ENCODE data around the gene SLC26A4. TPM values are rescaled to one million over a fixed set of nuclear protein-coding genes. Genes with fewer than 3 reads are reported as not detected.

Gene SLC26A4
- total and polyA plus RNA-seq, 2 donors (not counting 1 experiment from before 2014, with no cell fraction given), result 0.33 to 0.50 TPM

DNA sequence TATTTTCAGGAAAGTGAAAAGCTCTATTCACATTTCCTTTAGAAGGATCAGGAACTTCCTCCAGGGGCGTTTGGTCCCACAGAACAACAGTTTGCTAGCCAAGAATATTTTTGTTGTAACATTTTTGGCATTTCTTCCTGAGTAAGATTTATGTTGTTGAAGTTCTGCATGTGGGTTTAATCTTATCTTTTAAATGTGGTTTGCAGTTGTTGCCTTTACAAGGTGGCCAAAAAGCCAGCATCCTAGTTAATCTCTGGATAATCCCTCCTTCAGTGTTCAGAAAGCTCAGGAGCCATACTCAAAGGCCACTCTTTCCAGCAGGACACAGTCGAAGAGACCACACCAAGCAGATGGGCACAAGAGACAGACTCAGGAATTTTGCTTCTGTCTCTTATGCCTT is 30.0 kb downstream of the SLC26A4 start:
- H3K4me1 ChIP-seq (ENCODE audit: control insufficient read depth, extremely low read depth, insufficient read depth, low read length), result peaks cover 16% of the 10 kb centered on the region

DNA sequence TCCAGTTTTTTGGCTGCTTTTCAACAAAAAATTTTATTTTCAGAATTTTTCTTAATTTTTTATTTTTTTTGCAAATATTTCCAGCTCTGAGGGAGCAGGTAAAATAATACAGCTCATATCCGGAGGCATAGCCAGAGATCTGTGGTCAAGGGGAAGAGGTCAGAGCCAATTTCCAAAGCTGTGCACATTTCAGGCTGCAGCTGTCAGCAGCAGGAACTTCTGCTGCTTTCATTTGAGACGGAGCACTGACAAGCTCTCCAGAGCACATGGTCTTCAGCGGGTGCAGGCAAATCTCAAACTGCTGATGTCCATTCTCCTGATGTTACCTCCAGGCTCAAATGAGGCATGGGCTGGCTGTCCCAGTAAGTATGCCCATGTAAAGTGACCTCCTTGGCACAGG is 31.1 kb downstream of the SLC26A4 start:
- no peaks in the 10 kb centered on the region for H3K36me3 ChIP-seq (ENCODE audit: control insufficient read depth, insufficient read depth, low read length)
- H3K9me3 ChIP-seq (ENCODE audit: control insufficient read depth, insufficient read depth, low read depth, low read length), result no peaks in the 10 kb centered on the region
- H4K20me1 ChIP-seq (ENCODE audit: control insufficient read depth, extremely low read depth, insufficient read depth, low read length), result no peaks in the 10 kb centered on the region
- TF ChIP-seq, protein P1, sequence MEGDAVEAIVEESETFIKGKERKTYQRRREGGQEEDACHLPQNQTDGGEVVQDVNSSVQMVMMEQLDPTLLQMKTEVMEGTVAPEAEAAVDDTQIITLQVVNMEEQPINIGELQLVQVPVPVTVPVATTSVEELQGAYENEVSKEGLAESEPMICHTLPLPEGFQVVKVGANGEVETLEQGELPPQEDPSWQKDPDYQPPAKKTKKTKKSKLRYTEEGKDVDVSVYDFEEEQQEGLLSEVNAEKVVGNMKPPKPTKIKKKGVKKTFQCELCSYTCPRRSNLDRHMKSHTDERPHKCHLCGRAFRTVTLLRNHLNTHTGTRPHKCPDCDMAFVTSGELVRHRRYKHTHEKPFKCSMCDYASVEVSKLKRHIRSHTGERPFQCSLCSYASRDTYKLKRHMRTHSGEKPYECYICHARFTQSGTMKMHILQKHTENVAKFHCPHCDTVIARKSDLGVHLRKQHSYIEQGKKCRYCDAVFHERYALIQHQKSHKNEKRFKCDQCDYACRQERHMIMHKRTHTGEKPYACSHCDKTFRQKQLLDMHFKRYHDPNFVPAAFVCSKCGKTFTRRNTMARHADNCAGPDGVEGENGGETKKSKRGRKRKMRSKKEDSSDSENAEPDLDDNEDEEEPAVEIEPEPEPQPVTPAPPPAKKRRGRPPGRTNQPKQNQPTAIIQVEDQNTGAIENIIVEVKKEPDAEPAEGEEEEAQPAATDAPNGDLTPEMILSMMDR (conservative IDR thresholded peaks at IDR 0.05 in 1 of 2, IDR thresholded peaks at IDR 0.05 in 1 of 2; ENCODE audit: low read depth in 1 of 2, low read length in 2 of 2), result no peak
- TF ChIP-seq EZH2 (IDR thresholded peaks at IDR 0.05; ENCODE audit: low read length, missing control alignments), result no peak
- DNase-seq (ENCODE audit: low read depth in 2 of 2), result peak; percentile 48 to 76
- H3K27me3 ChIP-seq (ENCODE audit: control insufficient read depth, insufficient read depth, low read length), result no peaks in the 10 kb centered on the region
- H3K4me3 ChIP-seq (replicated peaks in 1 of 4; ENCODE audit: control extremely low read depth in 1 of 4, insufficient read depth in 1 of 4, low read depth in 3 of 4, low read length in 4 of 4), result no peak overlapping the region
- H3K27ac ChIP-seq (ENCODE audit: insufficient read depth, low read length), result no peak overlapping the region
- H3K9ac ChIP-seq (ENCODE audit: insufficient read depth, low read length), result no peak overlapping the region
- H2AFZ ChIP-seq (ENCODE audit: low read length), result peak overlapping the region; percentile 31
- H3K4me2 ChIP-seq (ENCODE audit: extremely low read depth, insufficient read depth, low read length), result peak overlapping the region; percentile 34
- H3K4me1 ChIP-seq (ENCODE audit: control insufficient read depth, extremely low read depth, insufficient read depth, low read length), result peaks cover 16% of the 10 kb centered on the region
- H3K79me2 ChIP-seq (ENCODE audit: control insufficient read depth, insufficient read depth, low read length), result no peaks in the 10 kb centered on the region

More for the DNA sequence above, 30.0 kb downstream of the SLC26A4 start:
- Histone ChIP-seq H3K36me3 (ENCODE audit: control insufficient read depth, insufficient read depth, low read length) (no peaks in the 10 kb centered on the region), H3K4me2 (ENCODE audit: extremely low read depth, insufficient read depth, low read length) (no peak overlapping the region), H2AFZ (ENCODE audit: low read length) (no peak overlapping the region), H4K20me1 (ENCODE audit: control insufficient read depth, extremely low read depth, insufficient read depth, low read length) (no peaks in the 10 kb centered on the region), H3K9me3 (ENCODE audit: control insufficient read depth, insufficient read depth, low read depth, low read length) (no peaks in the 10 kb centered on the region), H3K27ac (ENCODE audit: insufficient read depth, low read length) (no peak overlapping the region), H3K79me2 (ENCODE audit: control insufficient read depth, insufficient read depth, low read length) (no peaks in the 10 kb centered on the region), H3K9ac (ENCODE audit: insufficient read depth, low read length) (no peak overlapping the region), H3K27me3 (ENCODE audit: control insufficient read depth, insufficient read depth, low read length) (no peaks in the 10 kb centered on the region), H3K4me3 (replicated peaks in 1 of 4; ENCODE audit: control extremely low read depth in 1 of 4, insufficient read depth in 1 of 4, low read depth in 3 of 4, low read length in 4 of 4) (no peak overlapping the region)
- TF ChIP-seq, protein P1 (conservative IDR thresholded peaks at IDR 0.05 in 1 of 2, IDR thresholded peaks at IDR 0.05 in 1 of 2; ENCODE audit: low read depth in 1 of 2, low read length in 2 of 2), result no peak
- no peak for TF ChIP-seq EZH2 (IDR thresholded peaks at IDR 0.05; ENCODE audit: low read length, missing control alignments)
- peak in 1 of 2 donors; percentile 87 for DNase-seq (ENCODE audit: low read depth in 2 of 2)

DNA sequence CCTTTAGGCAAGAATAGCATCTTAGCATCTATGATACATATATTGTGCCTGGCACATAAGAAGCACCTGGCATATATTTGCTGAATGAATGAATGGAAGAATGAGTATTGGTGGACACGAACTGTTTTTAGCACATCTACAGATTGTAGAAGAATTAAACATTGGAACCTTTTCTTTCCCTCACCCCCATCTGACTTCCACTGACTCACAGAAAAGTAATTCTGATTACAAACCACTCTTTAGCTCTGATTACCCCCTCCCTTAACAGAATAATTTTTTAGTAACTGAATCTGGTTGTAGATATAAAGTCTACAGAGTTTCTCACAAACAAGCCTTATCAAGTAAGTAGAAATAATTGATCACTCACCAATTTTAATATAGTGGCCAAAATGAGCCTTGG is 31.9 kb downstream of the SLC26A4 start:
- no peaks in the 10 kb centered on the region for H3K36me3 ChIP-seq (ENCODE audit: control insufficient read depth, insufficient read depth, low read length)
- TF ChIP-seq, protein P1 (conservative IDR thresholded peaks at IDR 0.05 in 1 of 2, IDR thresholded peaks at IDR 0.05 in 1 of 2; ENCODE audit: low read depth in 1 of 2, low read length in 2 of 2), result no peak
- TF ChIP-seq EZH2 (IDR thresholded peaks at IDR 0.05; ENCODE audit: low read length, missing control alignments), result no peak
- DNase-seq (ENCODE audit: low read depth in 2 of 2), result peak; percentile 37 to 69
- H2AFZ ChIP-seq (ENCODE audit: low read length), result no peak overlapping the region
- H3K4me3 ChIP-seq (replicated peaks in 1 of 4; ENCODE audit: control extremely low read depth in 1 of 4, insufficient read depth in 1 of 4, low read depth in 3 of 4, low read length in 4 of 4), result no peak overlapping the region
- no peaks in the 10 kb centered on the region for H3K27me3 ChIP-seq (ENCODE audit: control insufficient read depth, insufficient read depth, low read length)
- no peaks in the 10 kb centered on the region for H3K79me2 ChIP-seq (ENCODE audit: control insufficient read depth, insufficient read depth, low read length)
- no peaks in the 10 kb centered on the region for H4K20me1 ChIP-seq (ENCODE audit: control insufficient read depth, extremely low read depth, insufficient read depth, low read length)
- H3K9me3 ChIP-seq (ENCODE audit: control insufficient read depth, insufficient read depth, low read depth, low read length), result no peaks in the 10 kb centered on the region
- H3K4me1 ChIP-seq (ENCODE audit: control insufficient read depth, extremely low read depth, insufficient read depth, low read length), result peaks cover 16% of the 10 kb centered on the region
- peak overlapping the region; percentile 34 for H3K4me2 ChIP-seq (ENCODE audit: extremely low read depth, insufficient read depth, low read length)
- no peak overlapping the region for H3K9ac ChIP-seq (ENCODE audit: insufficient read depth, low read length)
- H3K27ac ChIP-seq (ENCODE audit: insufficient read depth, low read length), result no peak overlapping the region

All from fibroblast of lung (primary cell).